Ascending aorta (tissue), 2 donors: ENCODE measurements around the gene ZBP1. TPM values are rescaled to one million over a fixed set of nuclear protein-coding genes. Genes with fewer than 3 reads are reported as not detected.

Experiments
- DNase-seq, 2 donors: peaks; one replicate each; pipeline ENCODE4 v3.0.0-alpha.2; 2019; ENCODE audit warnings: low spot score in 2 of 2
- H3K27ac ChIP-seq, 2 donors: fragments of 200-600 bp; sonication (generic); one replicate each; pipeline ENCODE4 v1.5.1; 2016 to 2017; ENCODE audit warnings: mild to moderate bottlenecking in 1 of 2
- H3K27me3 ChIP-seq: fragments of 200-600 bp; sonication (generic); one replicate; pipeline ENCODE4 v1.5.1; 2017
- H3K36me3 ChIP-seq, 2 donors: fragments of 200-600 bp; sonication (generic); one replicate each; pipeline ENCODE4 v1.5.1; 2016
- H3K4me1 ChIP-seq, 2 donors: fragments of 200-600 bp; sonication (generic); one replicate each; pipeline ENCODE4 v1.5.1; 2016 to 2017; ENCODE audit warnings: mild to moderate bottlenecking in 1 of 2
- H3K4me3 ChIP-seq, 2 donors: fragments of 200-600 bp; sonication (generic); one replicate each; pipeline ENCODE4 v1.5.1; 2016 to 2017; ENCODE audit warnings: mild to moderate bottlenecking in 1 of 2
- H3K9me3 ChIP-seq, 2 donors: fragments of 200-600 bp; sonication (generic); one replicate each; pipeline ENCODE4 v1.5.1; 2016
- intact Hi-C: fragments of 100-400 bp; cut with DNase I; formaldehyde crosslinking; loops from one replicate; pipeline ENCODE4 v1.15.1; 2023
- total RNA-seq: library from RNA; depleted of rRNA; stranded (reverse); fragments of >200 nt; gene quantifications from one replicate; pipeline ENCODE4 v1.1.0, GENCODE V29; 2016
- TF ChIP-seq, protein P1 (sequence below), 3 experiments: fragments of 200-600 bp in 2 of 3; fragments of 450-650 bp in 1 of 3; sonication (generic) in 2 of 3; IDR thresholded peaks; one replicate each; pipeline ENCODE4 v1.5.1; 2016 to 2019; ENCODE audit warnings: antibody characterized with exemption in 3 of 3, mild to moderate bottlenecking in 1 of 3, moderate library complexity in 1 of 3

Gene ZBP1
- total RNA-seq, 1 donor from 2014 or later, result not detected

DNA sequence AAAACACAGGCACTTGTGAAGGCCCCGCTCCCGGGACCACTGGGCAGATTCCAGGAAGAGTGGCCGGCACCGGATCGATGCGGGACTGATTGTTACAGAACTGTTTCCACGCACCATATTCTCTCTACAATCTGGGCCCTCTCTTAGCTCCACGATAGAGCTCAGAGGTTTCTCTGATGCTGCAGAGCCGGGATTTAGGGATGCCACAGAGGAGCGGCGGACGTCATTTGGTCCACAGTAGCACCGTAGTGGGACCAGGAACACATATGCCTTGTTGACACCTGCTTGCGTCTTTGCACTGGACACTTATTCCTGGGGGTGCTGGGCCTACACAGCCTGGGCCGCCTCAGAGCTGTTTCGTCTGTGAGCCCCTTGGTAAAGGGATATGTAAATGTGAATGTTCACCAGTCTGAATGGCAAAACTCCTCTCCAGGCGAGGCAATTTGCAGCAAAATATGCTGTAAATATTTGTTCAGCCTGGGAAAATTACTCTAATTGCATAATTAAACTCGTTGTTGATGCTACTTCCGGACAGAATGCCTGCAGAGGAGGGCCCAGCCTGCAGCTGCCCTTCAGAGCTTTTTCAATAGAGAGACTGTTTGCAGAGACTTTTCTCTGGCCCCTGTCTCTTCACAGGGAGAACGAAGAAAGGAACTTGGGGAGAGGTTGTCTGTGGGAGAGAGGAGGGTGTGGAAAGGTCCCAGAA is 49.9 kb downstream of the ZBP1 start:
- H3K9me3 ChIP-seq, result no peaks in the 10 kb centered on the region
- H3K27me3 ChIP-seq, result no peaks in the 10 kb centered on the region
- intact Hi-C loops, result no loop called here
- no peak for DNase-seq
- TF ChIP-seq, protein P1, sequence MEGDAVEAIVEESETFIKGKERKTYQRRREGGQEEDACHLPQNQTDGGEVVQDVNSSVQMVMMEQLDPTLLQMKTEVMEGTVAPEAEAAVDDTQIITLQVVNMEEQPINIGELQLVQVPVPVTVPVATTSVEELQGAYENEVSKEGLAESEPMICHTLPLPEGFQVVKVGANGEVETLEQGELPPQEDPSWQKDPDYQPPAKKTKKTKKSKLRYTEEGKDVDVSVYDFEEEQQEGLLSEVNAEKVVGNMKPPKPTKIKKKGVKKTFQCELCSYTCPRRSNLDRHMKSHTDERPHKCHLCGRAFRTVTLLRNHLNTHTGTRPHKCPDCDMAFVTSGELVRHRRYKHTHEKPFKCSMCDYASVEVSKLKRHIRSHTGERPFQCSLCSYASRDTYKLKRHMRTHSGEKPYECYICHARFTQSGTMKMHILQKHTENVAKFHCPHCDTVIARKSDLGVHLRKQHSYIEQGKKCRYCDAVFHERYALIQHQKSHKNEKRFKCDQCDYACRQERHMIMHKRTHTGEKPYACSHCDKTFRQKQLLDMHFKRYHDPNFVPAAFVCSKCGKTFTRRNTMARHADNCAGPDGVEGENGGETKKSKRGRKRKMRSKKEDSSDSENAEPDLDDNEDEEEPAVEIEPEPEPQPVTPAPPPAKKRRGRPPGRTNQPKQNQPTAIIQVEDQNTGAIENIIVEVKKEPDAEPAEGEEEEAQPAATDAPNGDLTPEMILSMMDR (IDR thresholded peaks at IDR 0.05), result no peak
- H3K4me3 ChIP-seq, result no peak overlapping the region
- H3K4me1 ChIP-seq, result no peaks in the 10 kb centered on the region
- H3K27ac ChIP-seq, result no peak overlapping the region
- no peaks in the 10 kb centered on the region for H3K36me3 ChIP-seq

DNA sequence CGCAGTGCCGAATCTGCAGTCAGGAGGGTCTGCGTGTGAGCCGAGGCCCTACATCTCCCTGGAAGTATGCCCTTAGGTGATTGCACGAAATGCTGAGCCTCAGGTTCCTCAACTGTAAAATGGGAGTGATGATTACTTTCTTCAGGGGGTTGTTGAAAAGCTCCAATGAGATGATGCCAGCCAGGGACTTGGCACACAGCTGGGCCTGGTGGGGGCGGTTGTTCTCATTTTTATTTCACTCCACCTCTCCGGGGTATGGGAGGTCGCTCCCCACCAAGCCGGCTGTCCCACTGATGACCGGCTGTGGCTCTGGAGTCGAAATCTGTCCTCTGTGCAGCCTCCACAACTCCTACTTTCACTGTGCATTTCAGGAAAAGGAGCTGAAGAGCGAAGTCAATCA is 51.3 kb downstream of the ZBP1 start:
- TF ChIP-seq, protein P1 (IDR thresholded peaks at IDR 0.05), result no peak
- intact Hi-C loops, result no loop called here

DNA sequence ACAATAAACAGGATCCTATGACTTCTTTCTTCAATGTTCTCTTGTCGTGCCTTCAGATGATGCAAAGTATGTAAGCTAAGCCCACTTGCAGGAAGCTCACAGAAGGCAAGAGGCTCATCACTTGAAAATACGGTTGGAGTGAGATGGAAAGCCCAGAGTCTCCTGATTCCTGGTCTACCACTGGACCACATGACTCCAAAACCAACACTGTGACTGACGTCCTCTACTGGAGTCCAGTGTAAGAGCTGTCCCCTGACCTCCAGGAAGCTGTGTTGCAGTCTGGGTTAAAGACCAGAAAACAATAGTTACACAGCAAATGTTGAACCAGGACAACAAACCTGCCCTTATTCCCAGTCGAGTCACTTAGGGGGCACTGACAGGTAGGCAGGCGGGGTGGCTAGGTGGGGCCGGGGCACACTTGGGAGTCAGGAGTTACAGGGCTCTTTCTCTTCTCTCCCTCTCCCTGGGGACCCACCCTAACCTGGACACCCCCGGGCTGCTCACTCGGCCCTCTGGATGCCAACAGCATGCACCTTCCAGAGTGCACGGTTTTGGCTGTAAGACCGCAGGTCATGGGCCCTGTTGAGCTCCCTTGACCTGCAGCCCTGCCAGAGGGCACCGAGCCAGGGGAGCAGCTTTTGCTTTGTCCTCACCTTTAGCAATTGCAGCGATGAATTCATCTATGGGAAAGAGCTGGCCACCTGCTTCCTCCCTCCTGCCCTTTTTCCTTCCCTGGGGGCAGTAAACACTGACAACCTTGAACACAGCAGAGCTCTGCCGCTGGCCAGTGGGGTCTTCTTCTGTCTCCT is 51.9 kb downstream of the ZBP1 start:
- no peaks in the 10 kb centered on the region for H3K4me1 ChIP-seq
- TF ChIP-seq, protein P1 (IDR thresholded peaks at IDR 0.05), result no peak
- H3K27ac ChIP-seq, result no peak overlapping the region
- intact Hi-C loops, result no loop called here
- H3K4me3 ChIP-seq, result no peak overlapping the region
- H3K27me3 ChIP-seq, result no peaks in the 10 kb centered on the region
- no peaks in the 10 kb centered on the region for H3K36me3 ChIP-seq
- DNase-seq, result no peak
- H3K9me3 ChIP-seq, result no peaks in the 10 kb centered on the region

More for the DNA sequence above, 51.3 kb downstream of the ZBP1 start:
- Histone ChIP-seq H3K4me3 (no peak overlapping the region), H3K27me3 (no peaks in the 10 kb centered on the region), H3K9me3 (no peaks in the 10 kb centered on the region), H3K27ac (no peak overlapping the region), H3K4me1 (no peaks in the 10 kb centered on the region), H3K36me3 (no peaks in the 10 kb centered on the region)
- no peak for DNase-seq

DNA sequence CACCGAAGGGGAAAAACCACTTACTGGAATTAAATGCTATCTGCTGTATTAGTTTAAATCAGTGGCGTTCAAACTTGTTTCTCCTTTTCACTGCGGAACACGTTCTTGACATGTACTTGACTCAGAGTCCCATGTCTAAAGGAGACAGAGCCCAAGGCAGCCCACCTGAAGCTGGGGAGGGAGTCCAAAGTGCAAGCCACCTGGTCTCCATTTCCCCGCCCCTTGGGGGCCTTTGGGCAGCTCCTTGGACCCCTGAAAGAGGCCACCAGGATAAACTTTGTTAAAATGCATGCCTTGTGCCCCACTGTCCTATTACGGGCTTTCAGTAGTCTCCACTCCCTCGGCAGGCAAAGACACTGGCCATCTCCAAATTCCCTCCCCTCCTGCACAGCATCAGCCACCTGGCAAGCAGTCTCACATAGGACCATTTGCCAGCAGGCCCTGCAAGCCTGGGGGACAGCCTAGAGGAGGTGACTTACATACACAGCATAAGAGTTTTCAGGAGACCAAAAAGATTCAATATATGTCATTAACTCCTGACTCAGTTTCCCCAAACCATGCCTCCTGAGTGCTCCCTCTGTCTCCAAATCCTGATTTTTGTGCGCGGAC is 52.7 kb downstream of the ZBP1 start:
- H3K4me3 ChIP-seq, result no peak overlapping the region
- no peaks in the 10 kb centered on the region for H3K36me3 ChIP-seq
- H3K9me3 ChIP-seq, result no peaks in the 10 kb centered on the region
- TF ChIP-seq, protein P1 (IDR thresholded peaks at IDR 0.05), result no peak
- no peak overlapping the region for H3K27ac ChIP-seq
- DNase-seq, result no peak
- no peaks in the 10 kb centered on the region for H3K27me3 ChIP-seq
- H3K4me1 ChIP-seq, result no peaks in the 10 kb centered on the region
- intact Hi-C loops, result no loop called here

DNA sequence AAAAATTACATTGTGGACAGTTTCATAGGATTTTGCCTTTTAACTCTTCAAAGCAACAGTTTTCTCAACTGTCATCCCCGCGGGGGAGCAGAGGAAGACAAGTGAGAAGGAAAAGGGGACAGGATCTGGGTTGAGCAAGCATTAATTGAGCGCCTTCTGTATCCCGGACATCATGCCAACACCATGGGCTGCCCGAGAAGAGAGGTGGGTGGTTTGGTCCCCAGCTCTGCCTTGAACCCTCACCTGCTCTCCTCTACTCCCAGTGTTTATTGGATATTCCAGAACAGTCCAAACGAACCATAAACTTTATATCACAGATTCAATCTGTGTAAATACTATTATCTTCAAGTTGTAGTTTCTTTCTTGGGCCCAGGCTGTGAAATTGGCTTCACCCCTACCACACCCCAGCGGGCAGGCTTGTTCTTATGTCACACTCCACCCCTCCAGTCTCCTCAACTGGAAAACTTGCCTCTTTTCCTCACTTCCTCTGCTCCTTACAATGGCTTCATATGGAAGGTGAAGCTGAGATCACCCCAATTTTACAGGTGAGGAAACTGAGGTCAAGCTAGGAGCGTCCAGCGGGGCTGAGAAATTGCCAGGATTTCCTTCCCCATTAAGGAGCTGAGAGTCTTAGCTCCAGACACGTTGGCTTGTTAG is 53.3 kb downstream of the ZBP1 start:
- Histone ChIP-seq H3K4me1 (no peaks in the 10 kb centered on the region), H3K27me3 (no peaks in the 10 kb centered on the region), H3K9me3 (no peaks in the 10 kb centered on the region), H3K36me3 (no peaks in the 10 kb centered on the region), H3K27ac (no peak overlapping the region), H3K4me3 (no peak overlapping the region)
- intact Hi-C loops, result no loop called here
- TF ChIP-seq, protein P1 (IDR thresholded peaks at IDR 0.05), result no peak
- no peak for DNase-seq
